Measurements from ENCODE around the gene PCSK5.

PCSK5 gene

DNA sequence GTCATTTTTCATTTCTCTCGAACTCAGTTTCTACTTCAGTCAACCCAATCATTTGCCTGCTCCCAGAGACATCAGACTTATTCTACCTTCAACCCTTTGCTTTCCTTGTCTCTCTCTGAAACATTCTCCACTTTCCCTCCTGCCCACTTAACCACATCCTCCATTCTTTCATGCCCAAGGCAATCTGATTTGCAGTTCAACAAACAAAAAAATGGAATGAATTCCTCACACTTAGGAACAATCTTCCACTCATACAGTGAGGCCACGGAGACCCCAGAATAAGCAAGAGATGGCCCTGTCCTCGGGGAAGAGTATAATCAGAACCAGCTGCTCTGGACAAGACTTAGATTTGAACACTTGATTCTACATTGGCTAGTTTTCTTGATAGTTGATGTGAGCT lies 323.3 kb downstream of the PCSK5 start:
- DNase-seq: no peak

DNA sequence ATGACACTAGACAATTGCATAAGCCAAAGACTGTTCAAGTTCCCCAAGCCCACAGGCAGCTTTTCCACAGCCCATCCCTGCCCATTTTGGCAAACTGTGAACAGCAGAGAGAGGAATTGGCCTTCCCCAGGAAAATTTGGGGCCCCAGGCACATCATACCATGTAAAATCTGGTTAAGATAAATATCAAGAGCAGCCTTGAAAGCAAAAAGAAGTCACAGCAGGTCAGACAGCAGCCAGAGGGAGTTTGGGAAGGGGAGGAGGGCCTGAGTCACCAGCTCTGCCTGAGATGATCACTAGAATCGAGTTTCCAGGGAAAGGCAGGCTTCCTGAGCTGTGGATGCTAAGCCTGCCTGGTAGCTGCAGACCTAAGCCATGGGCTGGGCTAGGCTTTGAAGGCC lies 324.6 kb downstream of the PCSK5 start:
- no peak for DNase-seq

DNA sequence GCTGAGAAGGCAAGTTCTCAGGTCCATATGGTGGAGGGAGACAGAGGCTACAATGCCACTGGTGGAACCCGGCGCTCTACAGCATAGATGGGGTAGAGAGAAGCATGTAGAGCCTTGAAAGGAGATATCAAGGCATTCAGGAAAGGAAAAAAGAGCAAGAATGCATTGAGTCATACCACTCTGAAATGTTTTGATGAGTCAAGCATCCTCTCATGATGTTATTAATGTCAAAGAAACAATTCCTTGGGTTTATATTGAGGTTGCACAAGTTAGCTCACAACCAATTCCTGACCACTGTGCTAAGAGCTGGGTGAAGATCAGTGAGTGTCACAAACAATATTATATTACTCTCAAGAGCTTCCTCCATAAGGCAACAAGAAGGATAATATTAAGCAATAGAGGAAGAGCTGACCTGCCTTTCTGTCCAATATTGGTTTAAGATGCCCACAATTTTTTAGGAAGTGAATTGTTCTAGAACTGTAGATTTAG lies 325.7 kb downstream of the PCSK5 start:
- DNase-seq: no peak

DNA sequence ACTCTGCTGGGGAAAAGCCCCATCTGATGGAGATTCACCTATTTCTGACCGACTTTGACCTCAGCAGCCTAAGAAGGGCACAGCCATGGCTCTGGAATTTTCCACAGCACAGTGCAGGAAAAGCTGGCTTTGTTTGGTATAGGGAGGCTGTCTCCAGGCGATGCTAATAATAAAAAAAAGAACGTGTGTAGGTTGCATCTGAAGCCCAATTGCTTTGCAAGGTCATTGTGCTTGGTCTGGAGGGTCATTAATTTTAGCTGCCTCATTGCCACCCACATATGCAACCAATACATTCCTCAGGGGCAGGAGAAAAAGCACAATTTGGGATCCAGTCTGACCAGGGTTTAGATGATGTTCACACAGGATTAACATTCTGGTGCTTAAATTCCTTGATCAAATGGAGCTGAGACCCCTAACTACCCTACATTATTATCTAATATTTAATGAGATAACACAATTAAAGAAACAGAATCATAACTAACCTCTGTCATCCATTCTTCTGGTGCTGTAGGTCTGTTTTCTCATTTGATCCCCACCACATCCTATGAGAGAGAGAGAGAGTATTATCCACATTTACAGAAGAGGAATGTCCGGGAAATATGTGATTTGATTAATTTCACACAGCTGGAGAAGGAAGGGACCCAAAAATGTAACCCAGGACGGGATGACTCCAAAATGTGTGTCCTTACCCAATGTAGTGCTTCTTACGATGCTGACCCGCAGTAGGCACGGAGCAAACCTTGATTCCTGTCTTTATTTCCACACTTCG lies 327.8 kb downstream of the PCSK5 start:
- no peak for DNase-seq

DNA sequence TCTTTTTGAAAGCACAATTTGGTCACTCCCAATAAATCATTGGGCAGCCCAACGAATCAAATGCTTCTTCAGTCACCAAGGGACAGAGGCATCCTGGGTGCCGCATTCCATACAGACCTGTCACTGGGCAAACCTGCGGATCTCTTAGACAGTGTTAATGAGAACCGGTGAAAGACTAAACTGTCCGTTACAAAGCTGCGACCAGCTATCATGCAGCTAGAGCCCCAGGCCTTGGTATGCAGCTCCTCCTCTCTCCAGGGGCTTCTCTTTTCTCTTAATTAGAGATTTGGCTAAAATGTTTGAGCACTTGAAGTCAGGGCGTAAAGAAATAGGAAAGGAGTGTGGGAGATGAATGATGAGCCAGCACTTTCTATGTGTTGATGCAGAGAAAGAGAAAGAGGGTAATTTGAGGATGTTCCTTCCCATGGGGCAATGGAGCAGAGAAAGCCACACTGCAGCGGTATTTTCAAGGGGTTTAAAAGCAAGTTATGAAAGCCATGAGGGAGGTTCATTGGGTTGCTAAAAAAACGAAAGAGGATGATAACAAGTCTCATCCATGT lies 328.5 kb downstream of the PCSK5 start:
- DNase-seq: no peak

DNA sequence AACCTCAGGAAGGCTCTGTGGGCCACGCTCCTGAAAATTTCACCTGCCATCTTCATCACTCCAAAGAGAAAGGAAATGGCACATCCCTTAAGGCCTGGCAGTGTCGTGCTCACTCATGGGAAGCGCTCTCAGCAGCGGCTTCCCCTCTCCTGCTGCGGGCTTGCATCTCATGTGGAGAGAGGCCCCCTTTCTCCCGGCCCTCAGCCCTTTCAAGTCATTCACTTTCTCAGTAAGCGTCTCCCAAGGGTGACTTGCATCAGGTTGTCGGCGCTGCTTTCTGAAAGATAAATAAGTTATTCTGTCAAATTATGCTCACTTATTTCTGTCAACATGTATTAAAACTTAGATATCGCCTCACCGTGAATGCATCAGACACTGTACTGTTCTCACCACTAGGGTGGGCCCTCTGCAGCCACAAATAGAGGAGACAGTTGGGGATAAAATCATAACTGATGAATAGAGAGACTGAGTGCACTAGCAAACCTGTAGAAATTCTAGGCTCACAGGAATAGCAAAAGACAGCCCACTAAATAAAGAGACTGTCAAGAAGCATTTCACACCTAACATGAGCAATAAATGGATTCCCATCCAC lies 329.2 kb downstream of the PCSK5 start:
- DNase-seq: no peak

DNA sequence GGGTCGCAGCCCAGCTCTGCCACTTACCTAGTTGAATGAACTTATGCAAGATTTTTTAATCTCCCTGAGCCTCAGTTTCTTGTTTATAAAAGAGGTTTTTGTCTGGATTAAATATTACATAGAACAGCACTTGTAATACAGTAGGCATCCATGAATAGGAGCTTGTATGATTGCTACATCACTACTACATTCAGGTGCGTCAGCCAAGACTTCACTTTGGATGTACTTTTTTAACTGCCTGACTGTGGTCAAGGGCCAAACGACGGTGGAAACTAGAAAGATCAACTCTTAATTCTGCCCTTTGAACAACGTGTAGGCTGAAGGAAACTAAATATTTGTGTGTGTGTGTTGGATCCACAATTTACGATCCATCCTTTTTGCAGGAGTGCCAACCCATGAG lies 330.9 kb downstream of the PCSK5 start:
- no peak for DNase-seq

DNA sequence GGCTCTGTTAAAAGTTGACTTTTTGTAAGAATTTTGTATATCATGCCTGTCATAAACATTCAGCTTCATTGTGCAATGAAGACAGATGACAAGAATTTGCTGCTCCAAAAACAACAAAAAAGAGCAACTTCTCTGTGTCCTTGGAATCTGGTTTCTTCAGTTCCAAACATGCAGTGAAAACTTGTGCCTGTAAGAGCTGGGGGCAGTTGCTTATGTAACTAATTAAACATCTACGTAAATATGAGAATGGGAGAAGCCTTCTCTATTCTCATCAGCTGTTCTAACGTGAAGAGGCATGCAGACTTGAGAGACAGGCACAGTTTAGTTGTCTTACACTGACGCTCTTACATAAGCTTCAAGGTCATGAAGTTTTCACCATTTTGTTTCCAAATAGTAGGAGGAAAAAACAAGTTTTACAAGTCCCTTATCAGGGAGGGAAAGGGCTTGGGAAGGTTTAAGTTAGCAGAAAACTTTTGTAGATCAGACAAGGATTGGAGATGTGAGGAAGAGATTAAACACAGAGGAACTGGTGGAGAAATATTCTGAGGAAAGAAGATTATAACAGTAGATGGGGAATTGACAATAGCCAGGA lies 333.4 kb downstream of the PCSK5 start:
- no peak for DNase-seq

DNA sequence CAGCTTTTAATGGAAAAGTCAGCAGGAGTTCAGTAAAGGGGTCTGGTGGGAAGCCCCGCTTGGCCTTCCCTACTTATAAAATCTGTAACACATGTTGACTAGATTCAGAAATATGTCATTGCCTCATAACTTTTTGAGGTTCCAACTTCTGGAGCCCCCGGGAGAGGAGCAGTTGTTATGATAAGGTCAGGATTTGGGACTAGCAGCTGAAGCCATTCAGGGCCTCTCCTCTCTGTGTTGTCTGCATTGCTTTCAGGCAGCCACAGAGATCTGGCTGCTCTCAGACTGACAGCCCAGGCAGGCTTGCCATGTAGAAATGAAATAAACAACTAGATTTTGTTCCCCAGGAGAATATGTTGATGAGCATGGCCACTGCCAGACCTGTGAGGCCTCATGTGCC lies 336.7 kb downstream of the PCSK5 start:
- DNase-seq: no peak

DNA sequence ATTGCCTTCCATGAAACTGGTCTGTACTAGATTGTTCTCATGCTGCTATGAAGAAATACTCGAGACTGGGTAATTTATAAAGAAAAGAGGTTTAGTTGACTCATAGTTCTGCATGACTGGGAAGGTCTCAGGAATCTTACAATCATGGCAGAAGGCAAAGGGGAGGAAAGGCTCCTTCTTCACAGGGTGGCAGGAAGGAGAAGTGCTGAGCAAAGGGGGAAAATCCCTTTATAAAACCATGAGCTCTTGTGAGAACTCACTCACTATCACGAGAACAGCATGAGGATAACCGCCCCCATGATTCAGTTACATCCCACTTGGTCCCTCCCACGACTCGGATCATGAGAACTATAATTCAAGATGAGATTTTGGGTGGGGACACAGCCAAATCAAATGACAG lies 340.5 kb downstream of the PCSK5 start:
- no peak for DNase-seq

DNA sequence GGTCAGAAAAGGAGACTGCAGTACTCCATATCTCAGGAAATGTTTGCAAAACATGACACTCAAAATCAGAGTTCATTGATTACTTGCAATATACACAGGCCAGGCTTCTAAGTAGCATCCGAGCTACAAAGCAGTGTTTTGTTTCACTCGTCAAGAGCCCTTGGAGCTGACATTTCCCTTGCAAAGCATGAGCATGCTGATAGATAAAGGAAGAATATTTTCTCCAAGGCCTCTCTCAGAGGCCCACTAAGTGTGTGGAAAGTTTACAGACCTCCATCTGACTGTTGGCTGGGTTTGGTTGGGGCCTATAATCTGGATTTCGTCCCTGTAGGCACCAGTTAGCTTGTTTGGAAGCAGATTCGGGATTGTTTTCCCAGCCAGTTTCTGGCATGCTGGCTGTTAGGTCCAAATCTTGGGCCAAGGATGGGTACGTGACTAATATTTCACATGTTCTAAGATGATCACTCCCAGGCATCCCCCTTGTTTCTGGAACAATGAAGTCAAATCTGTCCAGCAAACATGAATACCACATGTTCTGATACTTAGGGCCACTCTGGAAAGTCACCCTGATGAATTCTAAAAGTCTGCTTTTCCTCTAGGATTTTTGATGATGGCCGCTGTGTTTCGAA lies 342.5 kb downstream of the PCSK5 start:
- no peak for DNase-seq

DNA sequence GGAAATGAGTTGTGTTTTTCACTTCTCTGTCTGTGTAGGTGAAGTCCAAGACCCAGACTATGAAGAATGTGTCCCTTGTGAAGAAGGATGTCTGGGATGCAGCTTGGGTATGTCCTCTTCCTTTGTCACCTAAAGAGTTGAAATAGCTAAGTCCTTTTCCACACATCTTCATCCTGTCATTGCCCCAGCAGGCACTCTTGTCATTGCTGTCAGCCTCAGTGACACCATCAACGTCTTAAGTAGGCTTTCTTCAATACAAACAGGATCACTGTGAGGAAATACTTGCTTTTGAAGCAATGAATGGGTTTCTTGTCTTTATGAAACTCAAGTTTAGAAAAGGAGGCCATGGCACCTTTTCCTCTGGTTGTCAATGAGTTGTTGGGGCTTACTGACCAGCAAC lies 350.1 kb downstream of the PCSK5 start:
- DNase-seq: no peak

DNA sequence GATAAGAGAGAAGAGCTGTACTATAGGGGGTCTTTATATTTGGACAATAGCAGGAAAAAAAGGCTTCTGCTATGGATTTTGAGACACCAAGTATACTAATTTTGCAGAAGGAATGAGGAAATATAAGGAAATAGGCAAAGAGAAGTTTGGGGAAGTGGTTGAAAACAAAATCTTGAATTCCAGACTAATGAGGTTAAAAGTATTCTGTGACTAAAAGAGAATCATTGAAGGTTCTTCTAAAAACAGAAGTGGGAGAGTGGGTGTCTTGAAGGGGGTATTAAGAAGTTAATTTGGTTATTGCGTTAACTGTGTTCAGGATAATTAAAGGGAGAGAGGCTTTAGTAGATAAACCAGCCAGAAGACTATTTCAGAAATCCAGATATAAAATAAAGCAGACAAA lies 355.0 kb downstream of the PCSK5 start:
- no peak for DNase-seq

DNA sequence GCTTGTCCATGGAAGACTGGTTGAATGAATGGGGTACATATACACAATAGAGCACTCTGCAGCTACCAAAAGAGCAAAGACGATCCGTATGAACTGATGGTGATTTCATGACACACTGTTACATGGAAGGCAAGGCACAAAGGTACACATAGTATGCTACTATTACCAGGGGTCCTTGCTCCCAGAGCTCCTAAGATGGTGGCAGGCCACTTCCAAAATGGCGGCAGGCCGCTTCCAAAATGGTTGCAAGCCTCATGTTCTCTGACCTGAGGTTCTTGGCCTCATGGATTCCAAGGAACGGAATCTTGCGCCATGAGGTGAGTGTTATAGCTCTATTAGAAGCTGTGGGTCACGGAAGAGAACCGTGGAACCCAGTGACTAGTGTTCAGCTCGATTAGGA lies 356.2 kb downstream of the PCSK5 start:
- DNase-seq: no peak

DNA sequence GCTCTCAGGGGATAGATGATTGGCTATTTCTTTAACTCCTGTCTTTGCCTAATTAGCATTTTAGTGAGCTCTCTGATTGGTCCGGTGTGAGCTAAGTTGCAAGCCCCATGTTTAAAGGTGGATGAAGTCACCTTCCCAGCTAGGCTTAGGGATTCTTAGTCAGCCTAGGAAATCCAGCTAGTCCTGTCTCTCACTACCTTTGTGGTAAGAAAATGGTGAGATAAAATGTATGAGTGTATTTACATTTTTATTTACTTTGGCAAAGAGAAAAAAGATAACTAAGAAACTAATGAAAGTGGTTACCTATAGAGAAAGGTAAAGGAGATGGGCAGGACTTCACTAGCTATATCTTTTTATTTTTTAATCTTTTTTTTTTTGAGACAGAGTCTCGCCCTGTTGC lies 357.0 kb downstream of the PCSK5 start:
- no peak for DNase-seq

DNA sequence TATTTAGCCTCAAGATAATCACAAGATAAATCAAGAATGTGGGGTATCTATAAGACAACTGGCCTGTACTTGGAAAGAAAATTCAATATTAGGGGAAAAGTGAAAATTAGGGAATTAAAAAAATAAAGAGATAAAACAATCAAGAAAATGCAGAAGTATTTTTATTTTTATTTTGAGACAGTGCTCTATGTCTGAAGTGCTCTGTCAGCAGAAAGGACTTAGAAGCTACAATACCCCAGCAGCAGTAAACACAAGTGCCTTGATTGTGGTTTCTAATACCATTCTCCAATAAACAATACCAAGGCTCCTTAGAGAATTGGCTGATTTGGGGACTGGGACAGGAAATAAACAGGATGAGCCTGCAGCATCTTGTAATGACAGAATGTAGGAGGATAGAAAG lies 358.8 kb downstream of the PCSK5 start:
- DNase-seq: no peak

DNA sequence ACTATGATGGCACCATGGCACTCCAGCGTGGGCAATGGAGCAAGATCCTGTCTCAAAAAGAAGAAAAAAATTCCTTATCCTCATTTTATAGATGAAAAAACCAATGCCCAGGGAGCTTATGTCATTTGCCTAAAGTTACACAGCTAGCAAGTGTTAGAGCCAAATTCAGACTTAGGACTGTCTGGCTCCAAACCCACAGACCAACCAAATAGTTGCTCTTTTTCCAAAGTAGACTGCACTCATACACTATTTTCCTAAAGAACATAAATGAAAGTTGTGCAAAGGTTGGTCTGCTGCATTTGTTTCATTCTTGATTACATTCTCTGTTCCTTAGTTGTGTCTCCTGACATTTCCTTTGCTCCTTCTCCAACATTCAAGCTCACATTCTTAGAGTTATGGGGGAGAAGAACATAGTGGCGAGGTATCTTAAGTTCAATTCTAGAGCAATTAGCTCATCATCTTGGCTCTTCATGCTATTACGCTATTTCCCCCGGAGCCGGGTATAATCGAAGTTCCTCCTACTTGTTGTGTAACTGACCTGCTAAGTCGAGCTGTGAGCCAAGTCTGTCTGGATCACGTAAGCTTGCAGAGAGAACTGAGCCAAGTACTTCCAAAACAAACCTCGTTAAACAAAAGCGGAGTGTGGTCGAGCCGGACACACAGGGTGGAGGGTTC lies 365.4 kb downstream of the PCSK5 start:
- DNase-seq: no peak

DNA sequence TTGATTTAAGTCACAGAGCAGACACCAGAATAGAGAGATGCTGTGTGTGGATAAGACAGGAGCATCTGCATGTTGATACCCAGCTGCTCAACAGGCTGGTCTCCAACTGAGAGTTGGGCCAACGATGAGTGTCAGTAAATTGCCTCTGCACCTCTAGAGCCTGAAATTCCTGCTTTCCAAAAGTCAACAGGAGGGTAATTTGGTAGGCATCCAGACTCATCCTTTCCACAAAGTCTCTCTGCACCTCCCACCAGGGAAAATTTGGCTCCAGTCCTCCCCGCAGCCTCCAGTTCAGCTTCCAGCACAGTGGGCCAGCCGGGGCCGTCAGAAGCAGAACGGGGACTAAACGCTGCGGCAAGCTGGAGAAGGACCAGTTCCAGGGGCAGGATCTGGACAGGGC lies 366.8 kb downstream of the PCSK5 start:
- no peak for DNase-seq

DNA sequence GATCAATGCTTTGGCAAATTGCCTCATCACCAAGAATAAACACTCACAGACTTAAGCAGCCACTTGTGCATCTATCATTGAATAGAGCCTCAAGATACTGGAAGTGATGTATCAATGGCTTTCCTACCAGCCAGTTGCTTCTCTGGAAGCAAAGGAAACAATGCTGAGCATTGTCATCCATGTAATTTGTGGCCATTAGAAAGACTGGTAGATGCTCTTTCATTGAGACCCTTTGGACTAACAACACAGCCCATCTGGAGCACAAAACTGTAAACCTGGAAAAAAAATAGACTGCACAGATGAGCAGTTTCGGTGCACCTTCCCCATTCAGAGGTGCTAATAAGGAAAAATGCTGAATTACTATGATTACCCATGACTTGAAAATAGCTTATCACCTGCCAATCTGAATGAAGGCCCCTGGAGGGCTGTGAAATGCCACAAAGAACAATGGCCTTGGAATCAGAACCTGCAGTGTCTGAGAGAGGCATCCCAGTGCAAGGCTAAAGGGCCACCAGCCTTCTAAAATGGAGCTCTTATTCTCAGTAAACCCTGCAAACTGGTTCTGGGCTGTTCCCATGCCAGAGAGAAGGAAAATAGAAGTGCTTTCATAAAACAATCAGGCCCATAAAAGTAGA lies 376.3 kb downstream of the PCSK5 start:
- no peak for DNase-seq

DNA sequence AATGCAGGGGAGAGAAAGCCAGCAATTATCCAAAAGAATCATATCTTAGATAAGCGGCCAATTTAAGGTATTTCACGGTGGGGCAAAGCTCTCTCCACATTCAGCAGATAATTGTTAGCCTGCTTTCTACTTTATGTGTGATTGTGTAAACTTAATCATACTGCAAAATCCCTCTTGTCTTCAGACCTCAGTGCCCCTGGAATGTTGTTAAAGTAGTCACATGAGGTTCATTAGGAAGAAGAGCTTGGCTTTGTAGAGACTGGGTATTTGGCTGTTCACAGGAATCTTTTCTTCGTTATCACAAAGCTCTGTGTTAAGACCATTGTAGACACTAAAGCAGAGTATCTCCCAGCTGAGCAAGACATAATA lies 376.8 kb downstream of the PCSK5 start:
- no peak for DNase-seq

DNA sequence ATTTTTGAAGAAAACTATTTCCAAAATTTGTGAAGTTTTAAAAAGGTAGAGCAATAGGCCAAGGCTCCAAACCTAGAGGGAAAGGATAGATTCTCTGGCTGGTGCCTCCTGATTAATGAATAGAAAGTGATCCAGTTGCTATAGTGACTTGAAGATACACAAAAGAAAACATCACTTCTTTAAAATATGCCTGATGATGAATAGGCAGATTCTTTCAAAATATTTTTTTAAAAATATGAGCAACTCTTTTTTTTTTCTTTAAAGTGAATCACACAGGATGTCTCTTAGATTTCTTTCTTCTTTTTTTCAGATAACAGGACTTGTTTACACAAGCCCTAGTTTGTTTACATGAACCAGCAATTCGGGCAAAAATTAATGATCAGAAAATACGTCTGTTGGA lies 379.3 kb downstream of the PCSK5 start:
- no peak for DNase-seq

DNA sequence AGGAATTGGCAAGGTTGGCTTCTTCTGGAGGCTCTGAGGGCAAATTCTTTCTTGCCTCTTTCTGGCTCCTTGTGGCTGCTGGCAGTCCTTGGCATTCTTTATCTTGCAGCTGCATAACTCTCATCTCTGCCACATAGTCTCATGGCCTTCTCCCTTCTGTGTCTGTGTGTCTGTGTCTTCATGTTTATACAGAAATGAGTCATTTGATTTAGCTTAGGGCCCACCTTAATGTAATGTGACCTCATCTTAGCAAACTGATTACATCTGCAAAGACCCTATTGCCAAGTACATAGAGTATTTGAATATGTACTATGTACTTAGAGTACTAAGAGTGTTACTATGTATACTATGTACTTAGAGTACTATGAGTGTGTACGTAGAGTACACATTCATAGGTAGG lies 381.3 kb downstream of the PCSK5 start:
- no peak for DNase-seq

DNA sequence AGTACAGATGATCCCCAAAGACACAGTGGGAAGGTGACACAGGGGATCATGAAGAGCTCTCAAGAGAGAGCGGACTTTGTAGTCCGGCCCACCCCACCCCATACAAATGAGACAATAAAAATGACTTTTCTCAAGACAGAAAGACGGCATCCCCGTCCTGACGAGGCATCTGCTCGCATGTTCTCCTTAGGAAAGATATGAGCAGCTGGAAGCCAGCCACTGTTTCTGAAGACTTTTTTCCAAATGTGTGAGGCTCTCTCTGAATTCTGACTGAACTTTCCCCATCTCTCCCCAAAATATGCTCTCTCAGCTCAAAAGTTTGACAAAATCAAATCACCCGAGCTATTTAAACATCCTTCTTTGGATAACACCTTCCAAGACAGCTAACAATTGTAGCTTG lies 398.6 kb downstream of the PCSK5 start:
- no peak for DNase-seq

All from NCI-H187 treated with DMSO at 0.1 percent for 48 hours (cell line).